SIG-M5 (cell line): ENCODE data around the gene CLCNKB.

Source experiments
- DNase-seq: peaks from one replicate; lab custom pipeline; 2025; lab: John Stamatoyannopoulos, UW

CLCNKB gene

DNA sequence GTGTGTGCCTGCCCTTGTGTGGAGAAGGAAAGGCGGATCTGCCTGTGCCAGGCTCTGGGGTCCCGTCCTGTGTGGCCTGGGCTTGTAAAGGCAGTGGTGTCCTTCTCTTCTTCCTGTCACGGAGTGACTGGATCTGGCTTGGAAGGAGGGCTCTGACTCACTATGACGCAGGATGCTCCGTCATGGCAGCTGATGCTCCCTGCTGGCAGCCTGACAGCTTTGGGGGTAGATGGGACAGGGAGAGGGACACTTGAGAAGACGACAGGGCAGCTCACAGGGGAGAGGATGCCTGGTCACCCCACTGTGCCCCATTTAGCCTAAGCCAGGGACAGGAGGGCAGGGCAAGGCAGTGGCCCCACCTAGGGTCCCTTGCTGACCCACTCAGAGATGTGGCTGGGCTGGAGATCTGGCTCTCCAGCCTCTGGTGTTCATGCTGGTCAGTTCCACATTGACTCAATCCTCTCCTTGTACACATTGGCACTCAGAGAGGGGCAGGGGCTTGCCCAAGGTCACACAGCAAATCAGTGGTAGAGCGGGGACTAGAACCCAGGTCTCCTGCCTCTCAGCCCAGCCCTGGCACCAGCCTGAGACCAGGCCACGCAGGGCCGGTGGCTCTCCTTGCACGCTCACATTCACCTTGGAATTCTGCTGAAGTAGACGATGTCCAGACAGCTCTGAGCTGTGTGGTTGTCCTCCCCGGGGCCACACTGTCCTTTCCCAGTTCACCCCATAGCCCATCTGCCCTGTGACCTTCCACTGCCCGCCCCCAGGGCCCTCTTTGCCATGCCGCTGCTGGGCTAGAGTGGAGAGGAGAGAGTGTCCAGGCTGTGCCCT lies 32.7 kb downstream of the CLCNKB start:
- DNase-seq = no peak

DNA sequence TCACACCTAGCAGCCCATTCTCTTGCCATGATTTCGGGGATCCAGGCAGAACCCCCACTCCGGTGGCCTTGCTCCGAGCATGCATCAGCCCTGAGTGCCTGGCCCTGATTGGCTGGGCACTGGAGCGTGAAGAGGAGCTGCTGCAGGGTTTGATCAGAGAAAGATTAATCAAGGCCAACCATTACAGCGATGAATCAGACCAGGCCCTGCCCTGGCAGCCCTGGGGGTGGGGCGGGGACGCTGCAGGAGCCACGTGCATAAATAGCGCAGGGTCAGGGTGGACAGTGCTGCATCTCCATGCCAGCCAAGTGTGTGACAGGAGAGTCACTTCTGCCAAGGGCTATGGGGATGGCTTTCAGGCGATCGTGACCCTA lies 33.3 kb downstream of the CLCNKB start:
- DNase-seq = no peak

DNA sequence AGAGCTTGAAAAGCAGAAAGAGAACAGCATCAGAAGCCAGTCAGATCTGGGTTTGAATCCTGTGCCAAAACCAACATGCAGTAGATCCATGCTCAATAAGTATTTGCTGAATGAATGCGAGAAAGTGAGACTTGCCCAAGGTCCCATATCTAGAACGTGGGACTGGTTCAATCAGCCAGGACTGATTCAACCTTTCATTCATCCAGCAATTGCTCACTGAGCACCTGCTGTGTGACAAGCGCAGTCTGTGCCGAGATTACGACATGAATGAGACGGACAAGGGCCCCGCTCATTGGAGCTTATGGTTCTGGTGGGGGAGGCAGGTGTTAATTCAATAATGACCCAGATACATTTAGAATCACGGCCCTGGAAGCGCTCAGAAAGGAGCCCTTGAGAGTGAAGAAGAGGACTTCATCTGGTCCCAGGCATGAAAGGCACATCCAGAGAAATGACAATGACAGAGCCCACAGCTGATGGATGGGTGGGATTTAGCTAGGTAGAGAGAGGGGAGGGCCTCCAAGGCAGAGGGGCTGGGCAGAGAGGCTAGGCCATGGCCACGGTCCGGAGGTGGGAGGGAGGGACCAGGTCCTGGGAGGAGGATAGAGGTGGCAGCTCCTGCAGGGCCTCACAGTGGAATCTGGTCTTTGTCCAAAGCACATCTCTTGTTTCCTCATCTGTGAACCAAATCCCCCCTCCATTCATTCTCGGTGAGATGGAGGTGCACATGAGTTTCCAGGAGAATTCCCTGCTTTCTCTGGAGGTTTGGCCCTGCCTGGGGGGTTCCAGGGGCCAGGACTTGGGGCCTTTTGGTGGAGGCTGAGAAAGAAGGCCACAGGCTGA lies 34.0 kb downstream of the CLCNKB start:
- DNase-seq = no peak

DNA sequence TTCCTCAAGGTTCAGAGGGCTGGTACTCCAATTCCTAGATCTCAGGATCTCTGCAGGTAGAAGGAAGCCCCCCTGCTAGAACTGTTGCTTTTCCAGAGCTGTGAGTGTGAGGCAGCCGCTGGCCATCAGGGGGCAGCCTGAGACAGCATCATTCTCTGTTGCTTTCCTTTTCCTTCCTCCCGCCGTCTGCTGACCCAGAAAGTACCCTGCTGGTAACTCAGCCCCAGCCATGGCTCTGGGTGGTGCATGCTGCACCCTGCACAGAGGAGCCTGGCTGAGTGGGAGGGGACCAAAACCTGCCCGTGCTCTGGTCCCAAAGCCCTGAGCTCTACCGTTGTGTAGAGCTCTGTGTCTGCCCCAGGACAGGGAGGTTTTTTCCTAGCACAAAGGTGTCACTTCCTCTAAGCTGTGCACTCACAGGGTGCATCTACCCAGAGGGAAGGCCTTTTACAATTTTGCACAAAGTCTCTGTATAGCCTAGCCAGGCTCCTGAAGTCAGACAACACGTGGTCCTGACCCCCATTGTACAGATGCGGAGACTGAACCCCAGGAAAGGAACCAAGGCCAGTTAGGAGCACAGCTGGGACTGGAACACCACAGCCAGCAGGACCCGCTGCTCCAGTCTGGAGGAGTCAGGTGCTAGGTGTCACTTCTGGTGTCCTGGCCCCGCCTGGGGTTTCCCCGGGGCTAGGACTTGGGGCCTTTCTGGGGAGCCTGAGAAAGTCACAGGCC lies 35.5 kb downstream of the CLCNKB start:
- DNase-seq = no peak

DNA sequence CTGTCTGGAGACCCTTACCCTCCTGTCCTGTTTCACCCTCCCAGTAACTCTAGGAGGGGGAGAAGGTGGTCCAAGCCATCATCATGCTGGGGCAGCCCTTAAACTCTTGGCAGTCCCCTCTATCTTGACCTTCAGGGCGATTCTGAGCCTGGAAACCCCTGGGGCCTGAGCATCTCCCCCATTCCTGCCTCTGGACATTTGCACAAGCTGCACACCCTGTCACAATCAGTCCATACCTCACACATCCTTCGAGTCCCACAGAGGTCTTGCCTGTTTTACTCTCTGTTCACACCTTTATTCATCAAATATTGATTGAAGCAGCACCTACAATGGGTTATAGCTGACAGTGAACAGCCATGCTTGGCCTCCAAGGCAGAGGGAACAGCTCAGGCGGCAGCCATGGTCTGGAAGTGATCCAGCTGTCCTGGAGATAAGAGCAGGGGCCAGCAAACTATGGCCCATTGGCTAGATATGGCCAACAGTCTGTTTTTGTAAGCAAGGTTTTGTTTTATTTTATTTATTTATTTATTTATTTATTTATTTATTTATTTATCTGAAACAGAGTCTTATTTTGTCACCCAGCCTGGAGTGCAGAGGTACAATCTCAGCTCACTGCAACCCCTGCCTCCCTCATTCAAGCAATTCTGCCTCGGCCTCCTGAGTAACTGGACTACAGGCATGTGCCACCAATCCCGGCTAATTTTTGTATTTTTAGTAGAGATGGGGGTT lies 37.0 kb downstream of the CLCNKB start:
- DNase-seq = no peak

DNA sequence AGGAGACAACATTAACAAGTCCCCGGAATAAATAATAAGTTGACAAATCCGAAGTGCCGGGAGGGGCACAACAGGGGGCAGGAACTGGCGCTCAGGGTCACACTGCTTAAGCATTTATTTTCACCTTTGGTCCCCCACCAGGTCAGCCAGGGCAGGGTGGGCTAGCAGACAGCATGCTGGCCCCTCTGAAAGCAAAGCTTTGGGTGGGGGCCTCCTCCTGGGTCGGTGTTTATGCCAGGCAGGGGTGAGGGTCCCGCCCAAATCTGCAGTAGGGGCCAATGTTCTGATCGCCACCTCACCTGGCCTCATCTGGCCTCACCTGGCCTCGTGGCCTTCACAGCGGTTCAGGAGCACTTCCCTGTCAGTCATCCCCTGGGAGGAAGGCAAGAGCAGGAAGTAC lies 38.1 kb downstream of the CLCNKB start:
- no peak for DNase-seq

DNA sequence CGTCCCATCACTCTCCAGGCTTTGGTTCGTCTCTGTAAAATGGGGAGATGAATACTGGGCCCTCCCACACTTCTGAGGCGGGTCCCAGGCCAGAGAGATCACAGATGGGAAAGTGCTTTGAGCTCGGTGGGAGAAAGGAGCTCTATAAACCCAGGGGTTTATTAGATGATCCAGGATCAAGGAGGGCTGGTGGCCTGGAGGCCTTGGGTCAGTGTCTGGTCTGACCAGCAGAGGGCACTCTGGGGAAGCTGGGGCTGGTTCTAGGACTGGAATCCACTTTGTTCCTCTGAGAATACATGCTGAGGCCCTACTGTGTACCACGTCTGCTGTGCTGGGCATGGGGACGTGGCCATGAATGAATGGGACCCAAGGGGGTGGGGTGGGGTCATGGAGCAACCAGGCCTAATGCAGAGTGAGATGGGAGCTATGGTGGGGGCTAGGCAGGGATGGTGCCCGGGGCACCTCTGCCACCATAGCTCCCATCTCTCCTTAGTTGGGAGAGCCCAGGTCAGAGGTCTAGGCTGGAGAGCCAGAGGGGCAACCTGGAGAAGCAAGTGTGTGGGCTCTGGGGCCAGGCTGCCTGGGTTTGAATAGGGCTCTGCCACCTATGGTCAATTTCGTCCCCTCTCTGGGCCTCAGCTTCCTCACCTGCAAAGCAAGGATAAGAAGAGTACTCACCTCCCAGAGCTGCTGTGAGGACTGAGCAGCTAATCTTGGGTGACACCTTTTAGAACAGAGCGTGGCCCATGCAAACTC lies 38.9 kb downstream of the CLCNKB start:
- DNase-seq = no peak

DNA sequence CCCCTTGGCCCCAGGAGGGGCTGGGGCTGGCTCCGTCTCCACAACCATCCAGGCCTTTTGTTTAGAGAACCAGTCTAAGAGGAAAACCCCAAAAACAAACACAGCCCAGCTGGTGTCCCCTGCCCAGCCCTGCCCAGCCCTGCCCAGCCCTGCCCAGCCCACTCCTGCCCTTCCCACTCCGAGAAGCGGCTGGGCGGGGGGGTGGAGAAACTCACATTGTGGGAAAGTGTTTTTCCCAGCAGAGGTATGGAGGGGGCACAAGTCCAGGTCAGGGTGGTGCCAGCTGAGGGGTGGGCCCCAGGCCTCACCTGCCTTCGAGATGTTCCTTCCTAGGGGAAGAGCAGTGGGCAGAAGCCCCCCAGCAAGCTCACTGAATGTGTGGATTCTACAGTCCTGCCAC lies 39.9 kb downstream of the CLCNKB start:
- DNase-seq = no peak

DNA sequence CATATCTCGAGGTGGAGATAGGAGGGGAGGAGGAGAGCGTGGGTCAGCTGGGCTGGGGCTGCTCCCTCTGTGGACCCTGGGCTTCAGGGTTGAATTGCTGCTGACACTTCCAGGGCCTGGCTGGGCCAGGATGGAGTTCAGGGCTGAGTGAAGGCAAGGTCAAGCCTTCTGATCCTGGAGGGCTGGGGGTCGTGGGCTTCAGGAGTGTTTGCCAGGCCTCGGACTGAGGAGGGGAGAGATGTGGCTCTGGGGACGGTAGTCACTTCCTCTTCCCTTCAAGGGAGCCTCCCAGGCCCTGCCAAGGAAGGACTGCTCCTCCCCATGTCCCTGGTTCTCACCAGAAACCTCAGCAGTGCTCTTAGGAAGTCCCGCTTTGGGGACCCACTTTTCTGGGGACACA lies 41.9 kb downstream of the CLCNKB start:
- no peak for DNase-seq

DNA sequence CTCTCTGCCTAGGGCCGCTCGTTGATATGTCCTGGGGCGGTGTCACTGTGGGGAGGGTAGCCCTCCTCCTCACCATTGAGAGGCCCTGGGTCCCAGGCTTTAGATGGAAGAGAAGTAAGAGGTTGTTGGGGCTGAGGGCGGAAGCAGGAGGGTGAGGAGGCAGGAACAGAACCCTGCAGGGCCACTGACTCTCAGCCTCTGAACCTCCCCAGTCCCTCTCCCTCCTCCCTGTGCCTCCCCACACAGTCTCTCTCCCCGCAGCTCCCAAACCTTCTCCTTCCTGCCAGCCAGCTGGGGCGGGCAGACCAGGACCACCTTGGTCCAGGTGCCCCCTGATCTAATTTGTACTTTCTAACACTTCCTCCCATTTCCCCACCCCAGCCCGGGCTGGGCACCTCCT lies 44.2 kb downstream of the CLCNKB start:
- DNase-seq = no peak

DNA sequence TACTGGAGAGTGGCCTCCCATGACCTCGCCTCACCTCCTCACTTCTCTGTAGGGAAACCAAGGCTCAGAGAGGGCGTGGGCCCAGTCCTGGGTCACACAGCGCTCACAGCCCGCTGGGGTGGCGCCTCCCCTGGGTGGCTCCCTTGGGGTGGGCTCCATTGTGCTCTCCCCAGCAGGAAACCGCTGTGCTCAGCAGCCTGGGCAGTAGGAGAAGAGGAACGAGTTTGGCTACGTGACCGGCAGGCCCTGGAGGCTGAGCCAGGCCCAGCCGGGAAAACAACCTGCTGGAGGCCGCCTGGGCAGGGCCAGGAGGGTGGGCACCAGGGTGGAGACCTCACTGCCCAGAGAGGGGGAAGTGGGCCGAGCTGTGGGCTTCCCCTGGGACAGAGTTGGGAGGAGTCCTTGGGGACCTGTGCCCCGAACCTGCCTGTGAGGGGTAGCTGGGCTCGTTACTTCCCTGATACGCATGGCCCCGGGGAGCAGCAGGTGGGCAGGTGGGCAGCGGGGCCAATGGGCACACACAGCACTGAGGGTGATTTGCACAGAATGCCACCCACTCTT lies 44.8 kb downstream of the CLCNKB start:
- no peak for DNase-seq

DNA sequence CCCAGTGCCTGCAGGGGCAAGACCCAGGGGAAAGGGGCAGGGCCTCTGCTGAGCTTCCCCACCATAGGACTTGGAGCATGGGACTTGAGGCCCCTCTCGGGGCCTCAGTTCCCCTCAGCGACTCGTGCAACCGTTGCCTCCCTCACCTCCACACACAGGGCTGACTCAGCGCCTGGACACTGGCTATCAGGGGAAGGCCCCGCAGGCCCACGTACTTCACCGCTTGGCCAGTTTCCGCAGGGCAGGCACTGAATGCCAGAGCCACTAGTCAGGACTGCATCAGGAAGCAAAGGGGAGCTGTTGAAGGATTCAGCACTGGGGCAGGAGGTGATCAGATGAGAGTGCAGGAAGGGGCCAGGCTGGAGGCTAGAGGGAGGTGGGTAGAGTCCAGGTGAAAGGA lies 45.4 kb downstream of the CLCNKB start:
- DNase-seq = no peak

DNA sequence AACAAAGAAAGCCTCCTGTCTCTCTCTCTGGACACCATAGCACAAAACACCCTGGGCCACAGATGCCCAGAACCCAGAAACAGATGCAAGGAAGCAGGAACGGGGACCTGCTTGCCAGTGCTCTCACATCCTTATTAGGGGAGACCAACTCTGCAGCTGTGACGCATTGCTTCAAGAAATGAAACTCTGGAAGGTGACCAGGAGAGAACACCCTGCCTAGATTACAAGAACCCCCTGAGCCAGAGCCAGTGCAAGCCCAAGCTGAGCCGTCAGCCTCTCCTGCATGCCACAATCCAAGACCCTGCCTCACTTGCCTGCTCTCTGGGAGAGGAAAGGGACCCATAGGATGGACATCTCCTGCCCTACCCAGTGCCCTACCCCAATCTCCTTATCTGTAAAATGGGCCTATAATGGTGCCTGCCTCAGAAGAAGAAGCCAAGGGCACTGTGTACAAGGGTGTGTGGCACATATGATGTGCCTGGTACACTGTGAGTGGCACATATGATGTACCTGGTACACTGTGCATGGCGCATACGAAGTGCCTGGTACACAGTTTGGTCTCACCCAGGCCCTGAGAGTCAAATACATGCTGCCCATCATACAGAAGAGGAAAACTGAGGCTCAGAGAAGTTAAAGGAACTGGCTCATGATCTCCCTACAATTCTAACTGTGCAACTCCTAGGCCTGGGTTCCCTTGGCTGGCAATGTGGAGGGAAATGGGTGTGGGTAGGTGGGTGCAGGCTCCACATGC lies 46.7 kb downstream of the CLCNKB start:
- DNase-seq = no peak

DNA sequence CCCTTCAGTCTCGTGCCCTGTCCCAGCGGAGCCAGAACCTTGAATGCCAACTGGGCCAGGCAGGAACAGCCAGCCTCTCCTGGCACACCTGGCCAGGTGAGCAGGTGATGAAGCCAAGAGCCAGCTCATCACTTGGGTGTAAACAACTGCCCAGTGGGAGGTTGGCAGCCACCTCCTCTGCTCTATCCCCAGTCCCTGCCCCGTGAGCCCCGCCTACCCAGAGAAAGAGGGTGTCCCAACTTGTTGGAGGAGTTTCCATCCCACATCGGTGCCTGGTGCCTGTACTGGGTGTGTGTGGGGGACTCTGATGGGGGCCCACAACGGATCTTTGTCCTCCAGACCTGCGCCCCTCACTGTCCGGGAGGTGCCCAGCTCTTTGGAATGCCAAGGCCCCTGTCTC lies 47.7 kb downstream of the CLCNKB start:
- no peak for DNase-seq

DNA sequence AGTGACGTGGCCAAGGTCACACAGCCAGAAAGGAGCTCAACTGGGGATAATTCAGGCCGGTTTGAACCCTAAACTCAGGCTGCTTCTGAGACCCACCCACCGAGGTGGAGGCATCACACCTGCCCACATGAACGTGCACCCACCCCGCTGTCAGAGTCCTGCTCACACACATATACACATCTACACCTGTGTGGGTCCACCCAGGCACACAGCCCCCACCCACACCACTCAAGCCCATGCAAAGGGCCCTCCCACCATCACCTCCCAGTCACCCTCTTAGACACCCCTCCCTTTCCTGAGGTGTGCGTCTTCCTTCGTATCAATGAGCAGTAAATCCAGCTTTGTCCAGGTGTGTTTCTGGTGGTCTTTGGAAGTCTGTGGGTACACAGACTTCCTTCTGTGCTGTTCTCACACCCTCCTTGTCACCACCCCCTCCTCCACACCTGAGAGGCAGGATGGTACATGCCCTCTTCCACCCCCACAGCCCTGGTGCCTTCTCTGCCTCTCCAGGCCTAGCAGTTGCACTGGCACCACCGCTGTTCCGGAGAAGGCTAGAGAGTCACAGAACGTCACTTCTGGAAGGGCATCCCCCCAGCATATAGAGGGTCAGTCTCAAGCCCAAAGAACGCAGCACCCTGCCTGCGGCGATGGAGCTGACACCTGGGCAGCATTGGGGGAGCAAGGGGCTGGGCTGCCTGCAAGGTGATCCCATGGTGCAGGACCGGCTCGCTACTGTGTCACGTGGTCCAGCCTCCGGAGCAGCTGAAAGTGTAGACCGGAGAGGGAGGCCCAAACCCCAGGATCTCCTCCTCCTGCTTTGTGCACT lies 48.7 kb downstream of the CLCNKB start:
- no peak for DNase-seq

DNA sequence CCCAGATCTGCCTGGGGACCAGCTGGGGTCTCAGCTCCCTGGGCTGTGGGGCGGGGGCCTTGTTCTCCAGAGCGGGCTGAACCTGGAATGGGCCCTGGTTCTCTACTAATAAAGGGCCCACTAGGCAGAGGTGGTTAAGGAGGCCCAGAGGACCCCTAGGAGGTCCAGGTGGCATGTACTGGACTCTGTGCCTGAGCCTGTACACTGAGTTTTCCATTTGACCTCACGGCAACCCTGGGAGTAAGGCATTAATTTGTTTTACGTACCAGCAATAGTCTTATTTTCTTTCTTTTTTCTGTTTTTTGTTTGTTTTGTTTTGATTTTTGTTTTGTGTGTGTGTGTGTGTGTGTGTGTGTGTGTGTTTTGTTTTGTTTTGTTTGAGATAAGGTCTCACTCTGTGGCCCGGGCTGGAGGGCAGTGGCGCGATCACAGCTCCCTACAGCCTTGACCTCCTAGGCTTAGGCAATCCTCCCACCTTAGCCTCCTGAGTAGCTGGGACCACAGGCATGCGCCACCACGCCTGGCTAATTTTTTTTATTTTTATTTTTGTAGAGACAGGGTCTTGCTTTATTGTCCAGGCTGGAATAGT lies 49.4 kb downstream of the CLCNKB start:
- DNase-seq = no peak

DNA sequence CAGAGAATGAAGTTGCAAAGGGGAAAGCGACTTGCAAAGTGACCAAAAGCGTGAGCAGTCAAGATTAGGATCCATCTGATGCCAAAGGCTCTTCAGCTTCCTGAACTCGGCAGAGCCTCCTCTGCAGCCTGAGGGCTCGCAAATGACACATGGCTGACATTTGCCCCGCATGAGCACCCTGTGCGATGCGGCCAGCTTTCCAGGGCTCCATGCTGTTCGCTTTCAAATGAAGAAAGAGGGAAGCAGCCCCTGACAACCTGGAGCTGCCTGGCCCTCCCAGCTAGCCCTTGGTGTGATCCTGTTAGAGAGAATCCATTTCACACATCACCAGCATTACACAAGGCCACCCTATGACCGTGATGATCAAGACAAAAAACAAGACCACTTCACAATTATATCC lies 50.0 kb downstream of the CLCNKB start:
- DNase-seq = no peak

DNA sequence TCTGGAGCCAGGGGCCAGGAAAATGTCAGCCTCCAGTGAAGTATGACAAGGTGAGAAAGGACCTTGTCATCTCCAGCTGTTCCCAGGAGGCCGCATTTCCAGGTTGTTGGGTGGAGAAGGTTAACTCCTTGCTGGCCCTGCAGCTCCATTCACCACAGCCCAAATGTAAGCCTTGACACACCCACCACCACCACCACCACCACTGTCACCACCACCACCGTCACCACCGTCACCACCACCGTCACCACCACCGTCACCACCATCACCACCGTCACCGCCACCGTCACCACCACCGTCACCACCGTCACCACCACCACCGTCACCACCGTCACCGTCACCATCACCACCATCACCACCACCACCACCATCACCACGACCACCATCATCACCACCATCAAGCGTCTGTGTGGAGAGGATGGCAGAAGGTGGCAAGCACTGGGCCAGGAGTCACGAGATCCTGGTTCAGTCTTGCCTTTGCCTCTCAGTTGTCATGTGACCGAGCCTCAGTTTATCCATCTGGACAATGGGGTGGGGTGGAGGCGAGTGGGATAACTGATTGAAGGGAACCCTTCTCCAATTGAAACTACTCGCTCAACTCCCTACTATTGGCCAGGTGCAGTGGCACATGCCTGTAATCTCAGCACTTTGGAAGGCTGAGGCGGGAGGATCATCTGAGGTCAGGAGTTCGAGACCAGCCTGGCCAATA lies 51.0 kb downstream of the CLCNKB start:
- no peak for DNase-seq
